Right kidney (tissue), 1 donor: ENCODE measurements around the gene FAM107B.
A peak's percentile ranks its signal among the peaks of the same experiment; 100 is the strongest.
"Not testable (repeated sequence)": the region's sequence is repeated elsewhere in the genome, so short reads cannot be mapped to it uniquely, and the experiment has no call there.

Experiments
- DNase-seq: peaks from one replicate; pipeline ENCODE4 v3.0.0-alpha.2; 2016

The FAM107B gene

GRCh38 chr10:14740684-14741247, 33.9 kb downstream of the FAM107B start:
- DNase-seq: no peak

- DNase-seq: no peak
Observed at GRCh38 chr10:14737808-14738545, 36.7 kb downstream of the FAM107B start.

- DNase-seq: peak; percentile 34
Observed at GRCh38 chr10:14736600-14737081, 38.1 kb downstream of the FAM107B start.

GRCh38 chr10:14736043-14736442, 38.7 kb downstream of the FAM107B start:
- no peak for DNase-seq

- DNase-seq: no peak
Observed at GRCh38 chr10:14731875-14732512, 42.7 kb downstream of the FAM107B start.

- no peak for DNase-seq
Observed at GRCh38 chr10:14728346-14728745, 46.4 kb downstream of the FAM107B start.

GRCh38 chr10:14727924-14728323, 46.8 kb downstream of the FAM107B start:
- DNase-seq: no peak

- no peak for DNase-seq
Observed at GRCh38 chr10:14727465-14727864, 47.2 kb downstream of the FAM107B start.

- DNase-seq: no peak
Observed at GRCh38 chr10:14724931-14725330, 49.8 kb downstream of the FAM107B start.

- DNase-seq: no peak
Observed at GRCh38 chr10:14723052-14723689, 51.5 kb downstream of the FAM107B start.

GRCh38 chr10:14717552-14717951, 57.1 kb downstream of the FAM107B start:
- DNase-seq: no peak

GRCh38 chr10:14712991-14713424, 61.7 kb downstream of the FAM107B start:
- no peak for DNase-seq

- DNase-seq: not testable (repeated sequence)
Observed at GRCh38 chr10:14709344-14709743, 65.4 kb downstream of the FAM107B start.

GRCh38 chr10:14707481-14707880, 67.2 kb downstream of the FAM107B start:
- DNase-seq: no peak

- DNase-seq: no peak
Observed at GRCh38 chr10:14705548-14706230, 69.0 kb downstream of the FAM107B start.

GRCh38 chr10:14703631-14704001, 71.1 kb downstream of the FAM107B start:
- no peak for DNase-seq

- DNase-seq: no peak
Observed at GRCh38 chr10:14701466-14701865, 73.2 kb downstream of the FAM107B start.

GRCh38 chr10:14700546-14700945, 74.2 kb downstream of the FAM107B start:
- DNase-seq: no peak

- no peak for DNase-seq
Observed at GRCh38 chr10:14699482-14699881, 75.2 kb downstream of the FAM107B start.

GRCh38 chr10:14698829-14699170, 75.9 kb downstream of the FAM107B start:
- DNase-seq: no peak

- no peak for DNase-seq
Observed at GRCh38 chr10:14698111-14698828, 76.4 kb downstream of the FAM107B start.

- DNase-seq: no peak
Observed at GRCh38 chr10:14697281-14697680, 77.4 kb downstream of the FAM107B start.
